Measurements from ENCODE around the gene KIFC1. TPM values are rescaled to one million over a fixed set of nuclear protein-coding genes. Genes with fewer than 3 reads are reported as not detected.

The KIFC1 gene
- total RNA-seq, 1 donor from 2014 or later: 27.5 TPM

DNA sequence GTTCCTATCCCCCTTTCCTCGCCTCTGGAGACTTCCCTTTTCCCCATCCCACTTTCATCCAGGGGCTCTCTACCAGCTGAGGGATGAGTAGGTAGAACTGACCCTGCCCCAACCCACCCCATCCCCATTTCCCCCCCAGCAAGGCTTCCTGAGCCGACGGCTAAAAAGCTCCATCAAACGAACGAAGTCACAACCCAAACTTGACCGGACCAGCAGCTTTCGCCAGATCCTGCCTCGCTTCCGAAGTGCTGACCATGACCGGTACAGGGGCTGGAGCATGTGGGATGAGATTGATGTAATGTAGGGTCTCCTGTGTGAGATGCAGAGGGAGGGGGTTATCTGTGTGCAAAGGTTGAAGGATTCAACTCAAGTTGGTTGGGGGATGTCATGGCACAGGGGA, 40.9 kb downstream of the KIFC1 start:
- Histone ChIP-seq H3K9me3 (no peaks in the 10 kb centered on the region), H3K27ac (peak overlapping the region; percentile 62), H3K4me3 (no peak overlapping the region), H3K27me3 (no peaks in the 10 kb centered on the region), H3K4me1 (peaks cover 53% of the 10 kb centered on the region), H3K36me3 (peaks cover 0 to 22% of the 10 kb centered on the region in 2 donors)
- DNase-seq (ENCODE audit: extremely low spot score in 2 of 2): no peak
- intact Hi-C loops (cut with DNase I): no loop called here
- TF ChIP-seq POLR2AphosphoS5 (IDR thresholded peaks at IDR 0.05; ENCODE audit: insufficient read depth in 1 of 2, low read depth in 1 of 2) (no peak), POLR2A (IDR thresholded peaks at IDR 0.05) (no peak)
- TF ChIP-seq, protein P1, sequence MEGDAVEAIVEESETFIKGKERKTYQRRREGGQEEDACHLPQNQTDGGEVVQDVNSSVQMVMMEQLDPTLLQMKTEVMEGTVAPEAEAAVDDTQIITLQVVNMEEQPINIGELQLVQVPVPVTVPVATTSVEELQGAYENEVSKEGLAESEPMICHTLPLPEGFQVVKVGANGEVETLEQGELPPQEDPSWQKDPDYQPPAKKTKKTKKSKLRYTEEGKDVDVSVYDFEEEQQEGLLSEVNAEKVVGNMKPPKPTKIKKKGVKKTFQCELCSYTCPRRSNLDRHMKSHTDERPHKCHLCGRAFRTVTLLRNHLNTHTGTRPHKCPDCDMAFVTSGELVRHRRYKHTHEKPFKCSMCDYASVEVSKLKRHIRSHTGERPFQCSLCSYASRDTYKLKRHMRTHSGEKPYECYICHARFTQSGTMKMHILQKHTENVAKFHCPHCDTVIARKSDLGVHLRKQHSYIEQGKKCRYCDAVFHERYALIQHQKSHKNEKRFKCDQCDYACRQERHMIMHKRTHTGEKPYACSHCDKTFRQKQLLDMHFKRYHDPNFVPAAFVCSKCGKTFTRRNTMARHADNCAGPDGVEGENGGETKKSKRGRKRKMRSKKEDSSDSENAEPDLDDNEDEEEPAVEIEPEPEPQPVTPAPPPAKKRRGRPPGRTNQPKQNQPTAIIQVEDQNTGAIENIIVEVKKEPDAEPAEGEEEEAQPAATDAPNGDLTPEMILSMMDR (IDR thresholded peaks at IDR 0.05): no peak

DNA sequence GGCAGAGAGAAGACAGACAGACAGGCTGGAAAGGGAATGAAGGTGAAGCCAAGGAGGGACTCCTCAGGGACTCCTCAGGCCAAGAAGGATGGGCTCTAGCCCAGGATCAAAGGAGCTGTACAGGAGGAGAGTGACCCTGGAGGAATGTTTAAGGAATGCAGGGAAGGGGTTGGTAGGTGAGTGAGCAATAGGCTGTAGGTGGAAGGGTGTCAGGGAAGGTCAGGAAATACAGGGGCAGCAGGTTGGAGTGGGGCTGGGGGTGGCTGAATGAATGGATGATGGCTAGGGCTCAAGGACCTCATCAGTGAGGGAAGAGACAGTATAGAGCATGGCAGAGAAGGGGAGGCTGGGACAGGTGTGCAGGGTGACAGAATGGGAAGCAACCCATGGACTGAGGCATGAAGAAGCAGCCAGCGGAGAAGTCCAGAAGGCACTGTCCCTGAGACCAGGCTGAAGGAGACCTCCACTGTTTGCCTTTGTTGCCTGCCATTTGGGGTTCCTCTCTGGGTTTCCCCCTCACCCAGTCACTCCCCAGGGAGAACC, 41.4 kb downstream of the KIFC1 start:
- Histone ChIP-seq H3K4me1 (peaks cover 53% of the 10 kb centered on the region), H3K36me3 (peaks cover 0 to 27% of the 10 kb centered on the region in 2 donors), H3K9me3 (no peaks in the 10 kb centered on the region), H3K27me3 (no peaks in the 10 kb centered on the region), H3K27ac (peak overlapping the region; percentile 62), H3K4me3 (no peak overlapping the region)
- DNase-seq (ENCODE audit: extremely low spot score in 2 of 2): no peak
- intact Hi-C loops (cut with DNase I): no loop called here
- no peak for TF ChIP-seq POLR2A (IDR thresholded peaks at IDR 0.05)
- TF ChIP-seq, protein P1 (IDR thresholded peaks at IDR 0.05): no peak
- TF ChIP-seq POLR2AphosphoS5 (IDR thresholded peaks at IDR 0.05; ENCODE audit: insufficient read depth in 1 of 2, low read depth in 1 of 2): no peak

DNA sequence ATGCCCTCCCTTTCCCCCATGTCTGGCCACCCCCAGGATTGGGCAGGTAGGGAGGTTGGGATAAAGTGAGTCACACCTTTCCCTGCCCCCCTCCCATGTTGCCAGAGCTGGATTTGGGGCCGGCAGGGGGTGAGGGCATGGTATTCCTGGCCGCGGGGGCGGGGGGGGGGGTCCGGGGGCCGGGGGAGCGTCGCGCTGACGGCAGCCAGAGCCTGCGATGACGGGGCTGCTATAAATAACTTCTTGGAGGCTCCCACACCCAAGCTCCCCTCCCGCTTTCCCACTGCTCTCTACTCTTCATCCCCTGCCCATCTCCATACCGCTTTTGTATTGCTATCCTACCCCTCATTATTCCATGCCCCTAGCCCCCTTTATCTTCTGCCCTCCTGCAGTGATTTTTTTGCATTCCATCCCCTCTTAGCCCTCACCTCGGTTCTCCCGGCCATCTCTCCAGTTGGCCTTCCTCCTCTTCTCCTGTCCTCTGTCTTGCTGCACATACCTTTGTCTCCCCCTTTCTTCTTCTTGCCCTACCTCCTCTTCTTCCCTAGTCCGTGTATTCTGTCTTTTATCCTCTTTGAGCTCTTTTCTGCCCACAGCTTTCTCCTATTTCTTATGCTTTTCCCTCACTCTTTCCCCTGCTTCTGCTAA, 42.0 kb downstream of the KIFC1 start:
- H3K27ac ChIP-seq: peak overlapping the region; percentile 62
- H3K4me3 ChIP-seq: no peak overlapping the region
- DNase-seq (ENCODE audit: extremely low spot score in 2 of 2): no peak
- TF ChIP-seq POLR2AphosphoS5 (IDR thresholded peaks at IDR 0.05; ENCODE audit: insufficient read depth in 1 of 2, low read depth in 1 of 2) (no peak), POLR2A (IDR thresholded peaks at IDR 0.05) (no peak)
- TF ChIP-seq, protein P1 (IDR thresholded peaks at IDR 0.05): no peak
- H3K9me3 ChIP-seq: no peaks in the 10 kb centered on the region
- no peaks in the 10 kb centered on the region for H3K27me3 ChIP-seq
- peaks cover 48% of the 10 kb centered on the region for H3K4me1 ChIP-seq
- intact Hi-C loops (cut with DNase I): no loop called here
- peaks cover 0 to 33% of the 10 kb centered on the region in 2 donors for H3K36me3 ChIP-seq

DNA sequence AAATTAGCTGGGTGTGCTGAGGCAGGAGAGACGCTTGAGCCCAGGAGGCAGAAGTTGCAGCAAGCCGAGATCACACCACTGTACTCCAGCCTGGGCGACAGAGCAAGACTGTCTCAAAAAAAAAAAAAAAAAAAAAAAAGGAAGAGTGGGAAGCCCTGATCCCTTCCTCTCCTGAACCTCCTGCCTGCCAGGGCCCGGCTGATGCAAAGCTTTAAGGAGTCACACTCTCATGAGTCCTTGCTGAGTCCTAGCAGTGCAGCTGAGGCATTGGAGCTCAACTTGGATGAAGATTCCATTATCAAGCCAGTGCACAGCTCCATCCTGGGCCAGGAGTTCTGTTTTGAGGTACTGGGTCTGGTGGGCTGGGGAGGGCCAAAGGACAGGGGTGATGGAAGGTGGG, 43.3 kb downstream of the KIFC1 start:
- Histone ChIP-seq H3K4me3 (no peak overlapping the region), H3K9me3 (no peaks in the 10 kb centered on the region), H3K36me3 (peaks cover 0 to 37% of the 10 kb centered on the region in 2 donors), H3K27ac (no peak overlapping the region), H3K27me3 (no peaks in the 10 kb centered on the region), H3K4me1 (peaks cover 35% of the 10 kb centered on the region)
- DNase-seq (ENCODE audit: extremely low spot score in 2 of 2): no peak
- intact Hi-C loops (cut with DNase I): no loop called here
- TF ChIP-seq POLR2A (IDR thresholded peaks at IDR 0.05) (no peak), POLR2AphosphoS5 (IDR thresholded peaks at IDR 0.05; ENCODE audit: insufficient read depth in 1 of 2, low read depth in 1 of 2) (no peak)
- TF ChIP-seq, protein P1 (IDR thresholded peaks at IDR 0.05): no peak

DNA sequence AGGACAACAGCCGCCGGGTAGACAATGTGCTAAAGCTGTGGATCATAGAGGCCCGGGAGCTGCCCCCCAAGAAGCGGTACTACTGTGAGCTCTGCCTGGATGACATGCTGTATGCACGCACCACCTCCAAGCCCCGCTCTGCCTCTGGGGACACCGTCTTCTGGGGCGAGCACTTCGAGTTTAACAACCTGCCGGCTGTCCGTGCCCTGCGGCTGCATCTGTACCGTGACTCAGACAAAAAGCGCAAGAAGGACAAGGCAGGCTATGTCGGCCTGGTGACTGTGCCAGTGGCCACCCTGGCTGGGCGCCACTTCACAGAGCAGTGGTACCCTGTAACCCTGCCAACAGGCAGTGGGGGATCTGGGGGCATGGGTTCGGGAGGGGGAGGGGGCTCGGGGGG, 46.0 kb downstream of the KIFC1 start:
- H3K36me3 ChIP-seq: peaks cover 3 to 50% of the 10 kb centered on the region in 2 donors
- TF ChIP-seq POLR2A (IDR thresholded peaks at IDR 0.05): no peak
- no peak for TF ChIP-seq POLR2AphosphoS5 (IDR thresholded peaks at IDR 0.05; ENCODE audit: insufficient read depth in 1 of 2, low read depth in 1 of 2)
- TF ChIP-seq, protein P1 (IDR thresholded peaks at IDR 0.05): no peak
- H3K27me3 ChIP-seq: no peaks in the 10 kb centered on the region

More for the DNA sequence above, 46.0 kb downstream of the KIFC1 start:
- no peak for DNase-seq (ENCODE audit: extremely low spot score in 2 of 2)
- H3K4me1 ChIP-seq: peaks cover 8% of the 10 kb centered on the region
- intact Hi-C loops (cut with DNase I): no loop called here
- no peaks in the 10 kb centered on the region for H3K9me3 ChIP-seq
- H3K4me3 ChIP-seq: no peak overlapping the region
- no peak overlapping the region for H3K27ac ChIP-seq
